ENCODE measurements around the gene JKAMP. TPM values are rescaled to one million over a fixed set of nuclear protein-coding genes. Genes with fewer than 3 reads are reported as not detected.

JKAMP gene
- total and polyA plus RNA-seq, 2 of the 8 experiments (the other 6 are each of a cell fraction or from before 2014, with no cell fraction given): 34.9 to 182 TPM

DNA sequence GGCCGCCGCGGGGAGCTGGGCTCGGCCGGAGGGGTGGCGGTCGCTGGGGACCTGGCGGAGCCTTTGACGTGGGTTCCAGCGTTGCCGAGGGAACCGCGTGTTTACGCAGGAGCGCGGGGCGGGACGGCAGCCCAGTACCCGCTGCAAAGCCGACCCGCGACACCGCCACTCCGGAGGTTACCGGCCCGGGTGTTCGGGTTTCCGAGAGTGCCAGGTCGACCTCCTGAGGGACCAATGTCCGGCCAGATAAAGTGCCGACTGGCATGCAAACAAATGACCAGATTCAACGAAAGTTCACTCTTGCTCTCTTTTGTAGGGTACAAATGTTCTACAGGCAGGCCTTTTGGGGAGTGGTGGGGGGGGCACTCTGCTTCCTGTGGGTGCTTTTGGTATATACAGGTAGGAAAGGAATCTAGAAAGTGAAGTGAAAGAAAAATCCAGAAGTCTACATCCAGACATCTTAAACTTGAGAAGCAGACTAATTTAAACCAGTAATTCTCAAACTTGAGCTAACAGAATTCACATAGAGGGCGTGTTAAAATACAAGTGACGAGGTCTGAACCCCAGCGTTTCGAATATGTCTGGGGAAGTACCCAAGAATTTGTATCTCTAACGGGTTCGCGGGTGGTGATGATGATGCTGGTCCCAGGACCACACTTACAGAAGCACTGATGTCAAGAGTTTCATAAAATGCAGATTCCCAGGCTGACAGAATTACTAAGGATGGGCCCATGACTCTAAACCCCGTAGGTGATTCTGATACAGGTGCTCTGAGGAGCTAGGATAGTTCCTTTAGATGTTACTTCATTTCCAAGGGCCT lies 18.8 kb upstream of the JKAMP start, which contains the start of gene GPR135:
TSS of gene GPR135 (minus strand) at position 65 of the 820 bp plus-strand sequence. CDS start 154 bp downstream, outside the sequence.
- ChIA-PET CTCF (ENCODE audit: partially characterized antibody) (interaction anchor here (0.6 to 2.6 kb wide), 6 partner anchors 10 to 399 kb away, joined by 3 to 11 read pairs (median 3); no protein-coding TSS in a partner anchor), POLR2A (ENCODE audit: partially characterized antibody) (interaction anchor here (0.6 to 1.8 kb wide), 4 partner anchors 8 to 18 kb away, joined by 3 to 6 read pairs (median 6); partner anchors contain the start of genes JKAMP and L3HYPDH)
- Histone ChIP-seq H2AK5ac (ENCODE audit: low read depth, low read length) (no peak within 1 kb of the TSS), H2BK15ac (ENCODE audit: low read length) (no peak within 1 kb of the TSS), H4K91ac (replicated peaks; ENCODE audit: insufficient read length, low read length) (no peak within 1 kb of the TSS), H4K20me1 (replicated peaks in 1 of 2; ENCODE audit: control insufficient read depth in 1 of 2, insufficient read depth in 2 of 2, low read length in 2 of 2) (peaks cover 0 to 12% of the 10 kb centered on the region in 2 experiments), H2AFZ (ENCODE audit: low read length) (peak within 1 kb of the TSS; percentile 89; the same call in 1 of the 2 replicates), H2BK5ac (ENCODE audit: low read depth, low read length) (no peak within 1 kb of the TSS), H4K8ac (ENCODE audit: extremely low read depth, insufficient read depth, low read length) (peak within 1 kb of the TSS; percentile 76; the same call in 1 of the 2 replicates), H3K56ac (replicated peaks; ENCODE audit: insufficient read length, low read depth, low read length) (no peak within 1 kb of the TSS), H3K23me2 (ENCODE audit: low read depth, low read length) (peaks cover 15% of the 10 kb centered on the region; the same call in 1 of the 2 replicates), H3K23ac (ENCODE audit: insufficient read length) (no peak within 1 kb of the TSS), H3K9me3 (ENCODE audit: insufficient read depth in 2 of 2, low read depth in 1 of 2, low read length in 1 of 2) (no peaks in the 10 kb centered on the region), H3K14ac (ENCODE audit: insufficient read length) (no peak within 1 kb of the TSS), H3K4ac (replicated peaks; ENCODE audit: insufficient read length, low read depth, low read length) (peak within 1 kb of the TSS; percentile 82), H3K4me3 (ENCODE audit: extremely low read depth in 1 of 4, insufficient read depth in 2 of 4, low read depth in 3 of 4, low read length in 4 of 4) (peak within 1 kb of the TSS; percentile 46 to 74 (median 53)), H2BK20ac (ENCODE audit: low read length) (no peak within 1 kb of the TSS), H4K5ac (ENCODE audit: insufficient read length, low read depth, low read length) (no peak within 1 kb of the TSS), H3K4me1 (replicated peaks in 1 of 4; ENCODE audit: control insufficient read depth in 3 of 4, insufficient read depth in 4 of 4, low read length in 3 of 4) (peaks cover 0 to 10% (median 4%) of the 10 kb centered on the region in 4 experiments; a peak in 4 of 7 replicates), H2BK12ac (ENCODE audit: low read depth, low read length) (peak within 1 kb of the TSS; percentile 87; the same call in 1 of the 2 replicates), H3K27ac (ENCODE audit: low read depth, low read length) (no peak within 1 kb of the TSS), H3K4me2 (ENCODE audit: insufficient read depth in 1 of 2, low read depth in 2 of 2, low read length in 2 of 2) (peak within 1 kb of the TSS; percentile 75 to 97), H3K36me3 (ENCODE audit: control insufficient read depth in 2 of 4, insufficient read depth in 4 of 4, low read length in 3 of 4) (peaks cover 0 to 2% (median 0%) of the 10 kb centered on the region in 4 experiments; a peak in 1 of 8 replicates), H2BK120ac (replicated peaks; ENCODE audit: low read depth, low read length) (no peak within 1 kb of the TSS), H3K18ac (ENCODE audit: extremely low read depth, low read length) (no peak within 1 kb of the TSS), H3K79me2 (ENCODE audit: control insufficient read depth in 1 of 2, insufficient read depth in 2 of 2, low read length in 2 of 2) (no peaks in the 10 kb centered on the region), H3K27me3 (replicated peaks in 1 of 4; ENCODE audit: control insufficient read depth in 3 of 4, extremely low read depth in 1 of 4, insufficient read depth in 3 of 4, low read length in 3 of 4) (peaks cover 0 to 23% (median 13%) of the 10 kb centered on the region in 4 experiments; a peak in 6 of 7 replicates), H3K9ac (replicated peaks in 1 of 4; ENCODE audit: extremely low read depth in 1 of 4, low read depth in 3 of 4, low read length in 3 of 4) (peak within 1 kb of the TSS in 1 of 4 experiments; percentile 35; a peak in 2 of 7 replicates), H3K79me1 (ENCODE audit: low read depth, low read length) (no peaks in the 10 kb centered on the region)
- TF ChIP-seq, protein P1, sequence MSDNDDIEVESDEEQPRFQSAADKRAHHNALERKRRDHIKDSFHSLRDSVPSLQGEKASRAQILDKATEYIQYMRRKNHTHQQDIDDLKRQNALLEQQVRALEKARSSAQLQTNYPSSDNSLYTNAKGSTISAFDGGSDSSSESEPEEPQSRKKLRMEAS (IDR thresholded peaks at IDR 0.05): peak; percentile 25; the same call in 1 of the 2 replicates
- no peak for TF ChIP-seq TEAD4 (IDR thresholded peaks at IDR 0.05; ENCODE audit: low read depth, low read length)
- WGBS, 2 experiments (ENCODE audit: extremely low coverage in 1 of 2, insufficient coverage in 1 of 2, insufficient read length in 1 of 2, insufficient replicate concordance in 2 of 2, low coverage in 1 of 2, low lambda C conversion rate in 2 of 2, missing lambda C conversion rate in 1 of 2): 28% methylated on average over 31 of the region's 40 CpGs; no CpG with 5 or more reads in 1 of the 2 experiments
- DNase-seq (ENCODE audit: low read depth in 1 of 2, low spot score in 2 of 2): no peak
- FAIRE-seq: no peak

Data from H1 (cell line).